Inflammatory macrophage (primary cell): Measurements from ENCODE around the gene OOSP4B.
A peak's percentile ranks its signal among the peaks of the same experiment; 100 is the strongest.
"Not testable (repeated sequence)": the region's sequence is repeated elsewhere in the genome, so short reads cannot be mapped to it uniquely, and the experiment has no call there.

Experiments used
- DNase-seq, 2 donors: peaks; one replicate each; pipeline ENCODE4 v3.0.0-alpha.2; 2020 to 2022

Gene OOSP4B

GRCh38 chr11:60059521-60060240, 42.7 kb downstream of the OOSP4B start:
- peak; percentile 7 to 47 for DNase-seq

DNA sequence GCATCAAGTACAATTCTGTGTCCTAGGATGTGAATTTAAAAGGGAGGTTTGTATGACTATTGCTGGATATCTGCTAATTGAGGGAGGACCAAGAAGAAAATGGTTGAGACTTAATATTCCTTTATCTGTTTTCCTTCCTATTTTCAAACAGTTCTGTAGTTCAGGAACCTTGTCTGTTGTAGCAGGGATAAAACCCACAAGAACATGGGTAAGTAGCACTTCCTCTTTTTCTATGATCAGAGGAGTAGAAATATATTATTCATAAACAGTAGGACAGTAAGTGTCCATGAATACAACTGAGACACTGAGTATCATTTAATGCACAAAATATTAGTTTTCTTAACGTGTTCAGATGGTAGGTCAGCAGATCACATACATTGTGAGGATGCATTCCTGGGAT, 47.1 kb downstream of the OOSP4B start:
- DNase-seq, result peak; percentile 24 to 67

- DNase-seq, result no peak
Measured at GRCh38 chr11:60065801-60066200, 48.8 kb downstream of the OOSP4B start.

DNA sequence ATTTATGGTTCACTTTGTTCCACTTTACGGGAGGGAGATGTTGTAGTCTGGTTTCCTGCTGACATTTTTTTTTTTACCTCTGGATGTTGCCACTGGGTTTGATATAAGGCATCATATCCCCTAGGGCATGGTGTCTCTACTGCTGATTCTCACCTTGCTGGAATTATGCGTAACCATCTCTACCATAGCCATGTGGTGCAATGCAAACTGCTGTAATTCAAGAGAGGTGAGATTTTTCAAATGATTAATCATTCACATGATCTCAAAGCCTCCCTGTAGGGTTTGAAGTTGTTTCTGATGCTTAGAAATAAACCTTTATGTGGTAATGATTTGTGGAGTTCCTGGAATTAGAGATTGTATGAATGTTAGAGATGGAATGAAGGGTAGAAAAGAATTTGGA, 52.5 kb downstream of the OOSP4B start:
- DNase-seq, result no peak

GRCh38 chr11:60071644-60072043, 54.7 kb downstream of the OOSP4B start:
- not testable (repeated sequence) for DNase-seq

- DNase-seq, result peak; percentile 64 to 66
Measured at GRCh38 chr11:60077216-60077817, 60.3 kb downstream of the OOSP4B start.

- DNase-seq, result peak; percentile 26 to 44
Measured at GRCh38 chr11:60077981-60078380, 61.0 kb downstream of the OOSP4B start.

- DNase-seq, result no peak
Measured at GRCh38 chr11:60078745-60079144, 61.8 kb downstream of the OOSP4B start.

GRCh38 chr11:60080535-60080934, 63.6 kb downstream of the OOSP4B start:
- peak in 1 of 2 donors; percentile 10 for DNase-seq
